Measurements from ENCODE around the gene TEX48. TPM values are rescaled to one million over a fixed set of nuclear protein-coding genes. Genes with fewer than 3 reads are reported as not detected.

Gene TEX48
- total and polyA plus RNA-seq, 2 experiments from 2014 or later = not detected

DNA sequence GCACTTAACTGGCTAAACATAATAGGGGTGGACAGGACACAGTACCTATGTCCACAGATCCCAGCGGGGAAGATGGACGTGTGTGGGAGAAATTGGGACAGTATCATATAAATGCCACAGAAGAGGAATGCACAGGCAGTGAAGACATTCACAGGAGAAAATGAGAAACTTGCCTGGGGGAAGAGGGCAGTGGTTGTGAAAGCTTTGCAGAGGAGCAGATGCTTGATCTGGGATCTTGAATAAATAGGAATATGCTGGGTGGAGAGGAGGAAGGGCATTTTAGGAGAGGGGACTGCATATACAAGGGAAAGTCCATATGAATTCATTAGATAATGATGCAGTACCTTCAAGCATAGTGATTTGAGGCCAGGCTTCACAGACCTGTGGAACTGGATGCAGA is 57.3 kb downstream of the TEX48 start:
- Histone ChIP-seq H3F3A (replicated peaks; ENCODE audit: low read depth) (no peaks in the 10 kb centered on the region), H3K4me3 (no peak overlapping the region), H3K79me2 (replicated peaks; ENCODE audit: insufficient read depth) (no peaks in the 10 kb centered on the region), H2AFZ (no peak overlapping the region), H3K27ac (ENCODE audit: low read depth) (no peak overlapping the region), H3K4me1 (ENCODE audit: insufficient read depth) (no peaks in the 10 kb centered on the region), H3K36me3 (ENCODE audit: insufficient read depth) (no peaks in the 10 kb centered on the region; the same call in 1 of the 2 replicates), H4K20me1 (replicated peaks; ENCODE audit: insufficient read depth) (no peaks in the 10 kb centered on the region), H3K4me2 (no peak overlapping the region), H3K9me2 (ENCODE audit: insufficient read depth) (no peaks in the 10 kb centered on the region), H3K27me3 (ENCODE audit: insufficient read depth) (no peaks in the 10 kb centered on the region)
- Mint-ChIP-seq H3K36me3 (ENCODE audit: low read depth) (peaks cover 40% of the 10 kb centered on the region), H3K4me1 (no peaks in the 10 kb centered on the region), H3K27ac (no peak overlapping the region), H3K27me3 (ENCODE audit: insufficient read depth, low read depth, poor library complexity) (peaks cover 2% of the 10 kb centered on the region), H3K4me3 (no peak overlapping the region), H3K9me3 (no peaks in the 10 kb centered on the region)
- TF ChIP-seq ZNF331 (CRISPR knock-in tag; IDR thresholded peaks at IDR 0.05; ENCODE audit: low read depth) (no peak), ZNF114 (CRISPR knock-in tag; IDR thresholded peaks at IDR 0.05) (no peak), JUNB (IDR thresholded peaks at IDR 0.05; ENCODE audit: unreplicated experiment) (no peak), EZH2 (IDR thresholded peaks at IDR 0.05; ENCODE audit: low read depth, unreplicated experiment) (no peak), CTCF (conservative IDR thresholded peaks at IDR 0.05; ENCODE audit: low read depth in 2 of 2) (no peak), REST (IDR thresholded peaks at IDR 0.05; ENCODE audit: unreplicated experiment) (no peak), POLR2AphosphoS5 (IDR thresholded peaks at IDR 0.05; ENCODE audit: low read depth) (no peak)
- DNase-seq (ENCODE audit: low spot score) (no peak), ATAC-seq (no peak)

GRCh38 chr9:114621975-114622609 is 59.9 kb downstream of the TEX48 start:
- Histone ChIP-seq H3K4me3 (no peak overlapping the region), H3K9me2 (ENCODE audit: insufficient read depth) (no peaks in the 10 kb centered on the region), H3K4me2 (no peak overlapping the region), H3K79me2 (replicated peaks; ENCODE audit: insufficient read depth) (no peaks in the 10 kb centered on the region), H3K36me3 (ENCODE audit: insufficient read depth) (no peaks in the 10 kb centered on the region), H4K20me1 (replicated peaks; ENCODE audit: insufficient read depth) (no peaks in the 10 kb centered on the region), H2AFZ (no peak overlapping the region), H3K27me3 (ENCODE audit: insufficient read depth) (no peaks in the 10 kb centered on the region), H3K4me1 (ENCODE audit: insufficient read depth) (no peaks in the 10 kb centered on the region), H3F3A (replicated peaks; ENCODE audit: low read depth) (no peaks in the 10 kb centered on the region), H3K27ac (ENCODE audit: low read depth) (no peak overlapping the region)
- no peaks in the 10 kb centered on the region for H3K27me3 Mint-ChIP-seq (ENCODE audit: insufficient read depth, low read depth, poor library complexity)
- no peak overlapping the region; the same call in 1 of the 2 replicates for H3K27ac Mint-ChIP-seq
- H3K9me3 Mint-ChIP-seq = no peaks in the 10 kb centered on the region
- no peak for ATAC-seq
- no peak for DNase-seq (ENCODE audit: low spot score)
- no peak overlapping the region for H3K4me3 Mint-ChIP-seq
- no peaks in the 10 kb centered on the region for H3K4me1 Mint-ChIP-seq
- H3K36me3 Mint-ChIP-seq (ENCODE audit: low read depth) = peaks cover 36% of the 10 kb centered on the region
- TF ChIP-seq ZNF462 (CRISPR knock-in tag; IDR thresholded peaks at IDR 0.05) (no peak), NANOG (IDR thresholded peaks at IDR 0.05; ENCODE audit: borderline replicate concordance) (no peak)
